Inferior parietal cortex (tissue), 1 donor: ENCODE data around the gene GDPD3.
"Not testable (repeated sequence)": the region's sequence is repeated elsewhere in the genome, so short reads cannot be mapped to it uniquely, and the experiment has no call there.

Experiments
- DNase-seq: peaks from one replicate; pipeline ENCODE4 v3.0.0-alpha.2; 2016; ENCODE audit errors: extremely low spot score

The GDPD3 gene

GRCh38 chr16:30122604-30123160 lies 9.3 kb upstream of the GDPD3 start:
- no peak for DNase-seq

GRCh38 chr16:30121741-30122571 lies 8.6 kb upstream of the GDPD3 start:
- no peak for DNase-seq

- DNase-seq, result no peak
These were observed 7.2 kb upstream of the GDPD3 start for GRCh38 chr16:30120340-30121105.

GRCh38 chr16:30119428-30119827 lies 6.1 kb upstream of the GDPD3 start:
- no peak for DNase-seq

GRCh38 chr16:30117768-30118167 lies 4.4 kb upstream of the GDPD3 start:
- DNase-seq, result no peak

GRCh38 chr16:30116291-30117207 lies 3.2 kb upstream of the GDPD3 start:
- no peak for DNase-seq

GRCh38 chr16:30115238-30115637 lies 1.9 kb upstream of the GDPD3 start:
- no peak for DNase-seq

- DNase-seq, result not testable (repeated sequence)
These were observed 1.5 kb upstream of the GDPD3 start for GRCh38 chr16:30114833-30115232.

GRCh38 chr16:30114411-30114810 lies 1.1 kb upstream of the GDPD3 start:
- DNase-seq, result no peak

- no peak for DNase-seq
These were observed 485 bp upstream of the GDPD3 start for GRCh38 chr16:30113711-30114333.

- no peak for DNase-seq
These were observed 923 bp downstream of the GDPD3 start for GRCh38 chr16:30112197-30113030.

GRCh38 chr16:30110661-30111060 lies 2.7 kb downstream of the GDPD3 start:
- DNase-seq, result no peak

GRCh38 chr16:30108059-30108850 lies 5.1 kb downstream of the GDPD3 start:
- DNase-seq, result no peak

- no peak for DNase-seq
These were observed 8.8 kb downstream of the GDPD3 start for GRCh38 chr16:30104492-30104891.

GRCh38 chr16:30104090-30104489 lies 9.2 kb downstream of the GDPD3 start:
- no peak for DNase-seq

GRCh38 chr16:30096862-30097563 lies 16.3 kb downstream of the GDPD3 start:
- DNase-seq, result no peak

GRCh38 chr16:30096105-30096861 lies 17.1 kb downstream of the GDPD3 start, which contains the start of gene YPEL3:
Gene YPEL3, minus strand, starts transcription at chr16:30096213. Its CDS starts 731 bp downstream, at chr16:30095482.
- DNase-seq, result peak; percentile 79
